Measurements from ENCODE around the gene ARSB.

Gene ARSB

DNA sequence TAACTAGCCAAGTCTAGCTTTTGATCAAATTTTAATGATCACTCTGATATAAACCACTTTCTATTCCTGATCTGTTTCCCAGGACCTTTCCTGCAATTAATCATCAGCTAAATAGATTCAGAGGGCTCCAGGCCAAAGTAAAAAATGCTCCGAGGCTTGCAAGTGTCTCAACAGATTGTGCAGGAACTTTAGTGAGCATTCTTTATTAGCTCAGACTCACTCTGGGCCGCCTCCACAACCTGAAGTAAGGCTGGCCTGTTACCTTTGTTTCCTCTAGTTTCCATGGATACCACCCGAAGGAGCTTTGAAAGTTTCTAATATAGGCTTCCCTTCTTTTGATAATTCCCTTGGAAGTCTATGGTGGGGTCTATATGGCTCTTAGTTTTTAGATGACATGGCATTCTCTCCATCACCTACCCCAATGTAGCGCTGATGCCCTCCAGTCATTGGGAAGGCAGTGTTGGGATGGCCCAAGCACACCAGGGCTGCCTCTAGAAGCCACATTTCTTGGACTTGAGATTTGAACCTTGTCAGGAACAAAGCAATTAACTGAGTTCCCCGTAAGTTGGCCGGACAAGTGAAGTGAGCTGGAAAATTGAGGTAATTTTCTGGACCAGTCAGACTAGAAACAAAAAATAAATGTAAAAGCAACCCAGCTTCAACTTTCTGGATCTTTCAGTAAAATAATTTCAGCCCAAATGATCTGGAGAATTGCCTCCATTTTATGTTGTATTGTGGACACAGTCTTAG lies 238.9 kb downstream of the ARSB start:
- in situ Hi-C loops (cut with MboI; ENCODE audit: low pct_unique_long_range_greater_than_20kb, low sequenced_read_pairs, unreplicated experiment) = no loop called here

DNA sequence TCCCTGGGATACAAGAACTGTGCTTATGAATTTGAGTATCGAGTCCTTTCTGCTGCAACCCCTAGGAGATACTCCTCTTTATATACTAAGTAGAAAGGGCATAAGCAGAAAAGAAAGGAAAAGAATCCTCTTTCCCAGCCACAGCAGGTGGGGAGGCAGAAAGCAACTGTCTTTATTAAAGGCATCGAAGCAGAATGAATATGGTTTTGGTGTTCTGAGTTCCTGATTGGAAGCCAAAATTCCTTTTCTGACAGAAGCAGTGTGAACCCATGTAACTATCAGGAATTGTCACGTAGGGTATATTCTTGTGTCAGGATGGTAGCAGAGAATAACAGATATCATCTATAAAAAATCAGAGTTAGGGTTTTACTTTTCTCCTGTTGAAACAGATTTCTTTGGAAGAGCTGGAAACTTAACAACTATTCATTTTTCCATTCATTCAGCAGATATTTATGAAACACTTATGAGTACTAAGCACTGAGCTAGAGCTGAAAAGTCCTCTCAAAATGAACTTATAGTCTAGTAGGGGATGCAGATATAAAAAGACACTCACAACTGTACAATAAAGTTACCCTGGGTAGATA lies 240.1 kb downstream of the ARSB start:
- TF ChIP-seq, protein P1, sequence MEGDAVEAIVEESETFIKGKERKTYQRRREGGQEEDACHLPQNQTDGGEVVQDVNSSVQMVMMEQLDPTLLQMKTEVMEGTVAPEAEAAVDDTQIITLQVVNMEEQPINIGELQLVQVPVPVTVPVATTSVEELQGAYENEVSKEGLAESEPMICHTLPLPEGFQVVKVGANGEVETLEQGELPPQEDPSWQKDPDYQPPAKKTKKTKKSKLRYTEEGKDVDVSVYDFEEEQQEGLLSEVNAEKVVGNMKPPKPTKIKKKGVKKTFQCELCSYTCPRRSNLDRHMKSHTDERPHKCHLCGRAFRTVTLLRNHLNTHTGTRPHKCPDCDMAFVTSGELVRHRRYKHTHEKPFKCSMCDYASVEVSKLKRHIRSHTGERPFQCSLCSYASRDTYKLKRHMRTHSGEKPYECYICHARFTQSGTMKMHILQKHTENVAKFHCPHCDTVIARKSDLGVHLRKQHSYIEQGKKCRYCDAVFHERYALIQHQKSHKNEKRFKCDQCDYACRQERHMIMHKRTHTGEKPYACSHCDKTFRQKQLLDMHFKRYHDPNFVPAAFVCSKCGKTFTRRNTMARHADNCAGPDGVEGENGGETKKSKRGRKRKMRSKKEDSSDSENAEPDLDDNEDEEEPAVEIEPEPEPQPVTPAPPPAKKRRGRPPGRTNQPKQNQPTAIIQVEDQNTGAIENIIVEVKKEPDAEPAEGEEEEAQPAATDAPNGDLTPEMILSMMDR (IDR thresholded peaks at IDR 0.05; ENCODE audit: extremely low read depth, insufficient read depth, missing control alignments) = no peak
- DNase-seq (ENCODE audit: low spot score) = no peak
- in situ Hi-C loops (cut with MboI; ENCODE audit: low pct_unique_long_range_greater_than_20kb, low sequenced_read_pairs, unreplicated experiment) = no loop called here

More for the DNA sequence above, 238.9 kb downstream of the ARSB start:
- TF ChIP-seq, protein P1 (IDR thresholded peaks at IDR 0.05; ENCODE audit: extremely low read depth, insufficient read depth, missing control alignments) = no peak
- no peak for DNase-seq (ENCODE audit: low spot score)

DNA sequence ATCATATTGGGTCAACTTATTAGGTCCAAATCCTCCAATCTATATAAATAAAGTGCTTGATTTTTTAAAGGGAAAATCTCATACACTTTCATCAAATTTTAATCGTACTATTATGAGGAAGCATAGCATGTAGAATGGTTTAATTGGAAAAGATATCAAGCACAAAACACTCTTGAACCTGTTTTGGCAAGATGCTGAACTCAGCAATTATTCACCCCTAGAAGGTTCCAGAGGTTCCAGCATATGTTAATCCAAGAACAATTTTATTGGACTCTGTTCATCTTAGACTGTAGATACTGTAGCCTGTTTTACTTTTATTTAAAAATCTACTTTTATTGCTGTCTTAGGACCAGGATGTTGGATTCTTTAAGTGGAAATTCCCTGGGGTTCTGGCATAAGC lies 244.1 kb downstream of the ARSB start:
- no peak for DNase-seq (ENCODE audit: low spot score)
- TF ChIP-seq, protein P1 (IDR thresholded peaks at IDR 0.05; ENCODE audit: extremely low read depth, insufficient read depth, missing control alignments) = no peak
- in situ Hi-C loops (cut with MboI; ENCODE audit: low pct_unique_long_range_greater_than_20kb, low sequenced_read_pairs, unreplicated experiment) = no loop called here

DNA sequence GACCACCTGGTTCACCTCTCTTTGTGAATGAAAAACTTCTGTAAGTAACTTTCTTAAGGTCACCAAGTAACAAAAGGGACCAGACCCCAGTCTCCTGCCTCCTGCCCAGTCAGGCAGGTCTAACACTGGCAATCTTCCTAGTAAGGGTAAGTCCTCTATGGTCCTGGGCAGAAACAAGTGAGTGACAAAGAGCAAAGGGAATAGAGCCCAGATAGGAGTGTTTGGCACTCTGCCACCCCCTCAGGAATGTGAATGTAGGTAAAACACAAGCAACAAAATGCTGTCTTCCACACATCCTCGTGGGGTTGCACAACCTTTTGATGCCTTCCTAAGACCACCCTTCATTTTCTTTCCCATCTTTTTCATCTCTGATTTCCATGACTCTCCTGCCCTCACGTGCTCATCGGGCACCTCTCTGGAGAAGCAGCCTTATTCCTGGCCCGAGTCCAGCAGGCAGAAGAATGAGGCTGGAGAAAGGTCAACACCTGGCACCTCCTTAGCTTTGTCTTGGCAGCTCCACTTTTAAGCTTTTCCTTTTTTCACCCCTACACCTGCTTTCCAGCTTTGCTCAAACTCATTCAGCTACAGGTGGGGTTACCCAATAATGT lies 246.3 kb downstream of the ARSB start:
- in situ Hi-C loops (cut with MboI; ENCODE audit: low pct_unique_long_range_greater_than_20kb, low sequenced_read_pairs, unreplicated experiment) = no loop called here
- DNase-seq (ENCODE audit: low spot score) = no peak
- TF ChIP-seq, protein P1 (IDR thresholded peaks at IDR 0.05; ENCODE audit: extremely low read depth, insufficient read depth, missing control alignments) = no peak

DNA sequence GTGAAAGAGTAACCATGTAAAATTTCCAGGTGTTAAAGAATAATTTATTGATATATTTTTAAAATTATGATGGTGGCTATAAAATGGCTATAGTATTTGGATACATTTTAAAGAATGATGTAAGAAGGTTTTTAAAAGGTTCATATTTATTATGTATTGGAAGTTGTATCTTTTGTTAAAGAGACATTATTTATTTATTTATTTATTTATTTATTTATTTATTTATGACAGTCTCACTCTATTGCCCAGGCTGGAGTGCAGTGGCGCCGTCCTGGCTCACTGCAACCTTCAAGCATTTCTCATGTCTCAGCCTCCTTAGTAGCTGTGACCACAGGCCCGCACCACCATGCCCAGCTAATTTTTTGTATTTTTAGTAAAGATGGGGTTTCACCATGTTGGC lies 247.0 kb downstream of the ARSB start:
- in situ Hi-C loops (cut with MboI; ENCODE audit: low pct_unique_long_range_greater_than_20kb, low sequenced_read_pairs, unreplicated experiment) = no loop called here
- no peak for DNase-seq (ENCODE audit: low spot score)
- TF ChIP-seq, protein P1 (IDR thresholded peaks at IDR 0.05; ENCODE audit: extremely low read depth, insufficient read depth, missing control alignments) = no peak

DNA sequence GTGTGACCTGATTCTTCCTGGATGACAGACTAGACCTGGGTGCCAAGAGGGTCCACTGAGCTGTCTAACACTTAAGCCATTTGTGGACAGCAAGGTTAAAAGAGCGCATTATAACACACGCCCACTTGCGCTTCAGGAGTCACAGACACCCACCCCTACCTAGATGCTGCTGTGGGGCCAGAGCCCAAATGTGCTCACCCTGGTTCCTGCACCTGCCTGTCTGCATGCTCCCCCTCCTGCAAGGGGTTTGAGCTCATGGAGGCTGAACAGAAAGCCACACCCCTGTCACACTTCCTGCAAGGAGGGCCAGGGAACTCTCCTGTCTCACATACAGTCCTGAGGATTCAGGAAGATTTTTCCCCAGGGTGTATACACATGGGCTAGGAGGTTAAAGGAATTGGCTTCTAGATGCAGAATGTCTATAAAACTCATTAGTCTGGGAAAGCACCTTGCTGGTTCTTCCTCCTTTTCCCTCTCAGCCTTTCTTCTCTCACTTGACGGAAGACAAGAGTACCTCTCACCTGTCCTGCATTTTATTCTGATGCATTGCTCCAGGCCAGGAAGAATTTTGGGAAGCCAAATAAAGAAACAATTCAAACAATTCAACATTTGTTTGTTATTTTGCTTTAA lies 249.2 kb downstream of the ARSB start:
- TF ChIP-seq, protein P1 (IDR thresholded peaks at IDR 0.05; ENCODE audit: extremely low read depth, insufficient read depth, missing control alignments) = no peak
- in situ Hi-C loops (cut with MboI; ENCODE audit: low pct_unique_long_range_greater_than_20kb, low sequenced_read_pairs, unreplicated experiment) = no loop called here
- no peak for DNase-seq (ENCODE audit: low spot score)
